NK-92 (cell line): ENCODE results near the gene APCDD1L.
"Not testable (repeated sequence)": the region's sequence is repeated elsewhere in the genome, so short reads cannot be mapped to it uniquely, and the experiment has no call there.

Experiments
- DNase-seq: peaks from one replicate; lab custom pipeline; 2025; ENCODE audit not compliant: unreplicated experiment; lab: John Stamatoyannopoulos, UW

Gene APCDD1L

GRCh38 chr20:58446264-58446959 lies 68.8 kb downstream of the APCDD1L start:
- no peak for DNase-seq

- DNase-seq, result no peak
These were observed 70.4 kb downstream of the APCDD1L start for GRCh38 chr20:58444746-58445255.

GRCh38 chr20:58441723-58442122 lies 73.5 kb downstream of the APCDD1L start:
- no peak for DNase-seq

- no peak for DNase-seq
These were observed 75.0 kb downstream of the APCDD1L start for GRCh38 chr20:58440021-58440767.

GRCh38 chr20:58438970-58439808 lies 76.0 kb downstream of the APCDD1L start:
- no peak for DNase-seq

- DNase-seq, result no peak
These were observed 78.1 kb downstream of the APCDD1L start for GRCh38 chr20:58436868-58437645.

- no peak for DNase-seq
These were observed 80.0 kb downstream of the APCDD1L start for GRCh38 chr20:58435237-58435636.

- DNase-seq, result no peak
These were observed 80.9 kb downstream of the APCDD1L start for GRCh38 chr20:58434326-58434725.

- DNase-seq, result no peak
These were observed 81.4 kb downstream of the APCDD1L start for GRCh38 chr20:58433759-58434158.

GRCh38 chr20:58433029-58433647 lies 82.1 kb downstream of the APCDD1L start:
- DNase-seq, result no peak

GRCh38 chr20:58432186-58432954 lies 82.8 kb downstream of the APCDD1L start:
- no peak for DNase-seq

GRCh38 chr20:58431134-58431533 lies 84.1 kb downstream of the APCDD1L start:
- no peak for DNase-seq

- DNase-seq, result no peak
These were observed 85.9 kb downstream of the APCDD1L start for GRCh38 chr20:58429303-58429702.

- no peak for DNase-seq
These were observed 86.8 kb downstream of the APCDD1L start for GRCh38 chr20:58428364-58428763.

- not testable (repeated sequence) for DNase-seq
These were observed 87.6 kb downstream of the APCDD1L start for GRCh38 chr20:58427571-58427970.

GRCh38 chr20:58424218-58424969 lies 90.8 kb downstream of the APCDD1L start:
- DNase-seq, result no peak

- DNase-seq, result no peak
These were observed 93.7 kb downstream of the APCDD1L start for GRCh38 chr20:58421497-58421850.

GRCh38 chr20:58420798-58421496 lies 94.3 kb downstream of the APCDD1L start:
- no peak for DNase-seq
